NCI-H460 (cell line): ENCODE data around the gene ECEL1. TPM values are rescaled to one million over a fixed set of nuclear protein-coding genes. Genes with fewer than 3 reads are reported as not detected.

ENCODE experiments used
- DNase-seq: peaks from one replicate; pipeline ENCODE4 v3.0.0-alpha.2; 2016; ENCODE audit warnings: low read depth; ENCODE audit errors: extremely low read depth
- total RNA-seq: library from RNA; depleted of rRNA; stranded (reverse); fragments of >200 nt; shearing (Covaris generic); gene quantifications from 2 replicates; pipeline ENCODE4 v1.2.3, GENCODE V29; 2014; rRNA removed

The ECEL1 gene
- total RNA-seq, 1 experiment from 2014 or later, result 2.0 TPM

- no peak for DNase-seq
These were observed 55.7 kb downstream of the ECEL1 start for GRCh38 chr2:232431705-232432590.

Other genes with a start within 250 kb of the ECEL1 start
- not detected in 2 replicates for gene ALPP, start 109.1 kb downstream of the ECEL1 start, total RNA-seq
- gene ALPG, start 81.0 kb downstream of the ECEL1 start, total RNA-seq, result not detected in 2 replicates
- not detected in 2 replicates for gene ALPI, start 31.7 kb downstream of the ECEL1 start, total RNA-seq
- not detected in 2 replicates for gene PRSS56, start 32.6 kb upstream of the ECEL1 start, total RNA-seq
- 0.05 TPM in 1 of 2 replicates, not detected in the other for gene CHRND, start 38.3 kb upstream of the ECEL1 start, total RNA-seq
- gene CHRNG, start 51.9 kb upstream of the ECEL1 start, total RNA-seq, result not detected in 2 replicates
- gene TIGD1, start 62.7 kb upstream of the ECEL1 start, total RNA-seq, result 17.6 and 17.7 TPM in 2 replicates
- 59.7 and 67.1 TPM in 2 replicates for gene EIF4E2, start 62.9 kb upstream of the ECEL1 start, total RNA-seq
- gene EFHD1, start 145.8 kb upstream of the ECEL1 start, total RNA-seq, result 0.10 TPM in 1 of 2 replicates, not detected in the other
- 51.4 and 64.3 TPM in 2 replicates for gene GIGYF2, start 209.5 kb upstream of the ECEL1 start, total RNA-seq